GM12873 (cell line): Measurements from ENCODE around the gene HIP1.

ENCODE experiments used
- TF ChIP-seq, protein P1 (sequence below): IDR thresholded peaks from 2 replicates; pipeline ENCODE4 v1.5.1; 2012; ENCODE audit warnings: low read depth, mild to moderate bottlenecking, moderate library complexity, low read length, control low read depth; ENCODE audit not compliant: insufficient read depth; ENCODE audit errors: missing control alignments

The HIP1 gene

DNA sequence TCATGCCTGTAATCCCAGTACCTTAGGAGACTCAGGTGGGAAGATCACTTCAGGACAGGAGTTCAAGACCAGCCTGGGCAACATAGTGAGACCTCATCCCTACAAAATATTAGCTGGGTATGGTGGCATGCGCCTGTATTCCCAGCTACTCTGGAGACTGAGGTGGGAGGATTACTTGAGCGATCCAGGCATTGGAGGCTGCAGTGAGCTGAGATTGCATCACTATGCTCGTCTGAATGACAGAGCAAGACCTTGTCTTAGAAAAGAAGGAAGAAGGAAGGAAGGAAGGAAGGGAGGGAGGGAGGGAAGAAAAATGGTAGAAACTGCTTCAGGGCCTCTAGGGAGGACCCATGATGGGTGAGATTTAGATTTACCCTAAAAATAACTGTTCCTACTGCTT, 134.3 kb downstream of the HIP1 start:
- TF ChIP-seq, protein P1, sequence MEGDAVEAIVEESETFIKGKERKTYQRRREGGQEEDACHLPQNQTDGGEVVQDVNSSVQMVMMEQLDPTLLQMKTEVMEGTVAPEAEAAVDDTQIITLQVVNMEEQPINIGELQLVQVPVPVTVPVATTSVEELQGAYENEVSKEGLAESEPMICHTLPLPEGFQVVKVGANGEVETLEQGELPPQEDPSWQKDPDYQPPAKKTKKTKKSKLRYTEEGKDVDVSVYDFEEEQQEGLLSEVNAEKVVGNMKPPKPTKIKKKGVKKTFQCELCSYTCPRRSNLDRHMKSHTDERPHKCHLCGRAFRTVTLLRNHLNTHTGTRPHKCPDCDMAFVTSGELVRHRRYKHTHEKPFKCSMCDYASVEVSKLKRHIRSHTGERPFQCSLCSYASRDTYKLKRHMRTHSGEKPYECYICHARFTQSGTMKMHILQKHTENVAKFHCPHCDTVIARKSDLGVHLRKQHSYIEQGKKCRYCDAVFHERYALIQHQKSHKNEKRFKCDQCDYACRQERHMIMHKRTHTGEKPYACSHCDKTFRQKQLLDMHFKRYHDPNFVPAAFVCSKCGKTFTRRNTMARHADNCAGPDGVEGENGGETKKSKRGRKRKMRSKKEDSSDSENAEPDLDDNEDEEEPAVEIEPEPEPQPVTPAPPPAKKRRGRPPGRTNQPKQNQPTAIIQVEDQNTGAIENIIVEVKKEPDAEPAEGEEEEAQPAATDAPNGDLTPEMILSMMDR: no peak

DNA sequence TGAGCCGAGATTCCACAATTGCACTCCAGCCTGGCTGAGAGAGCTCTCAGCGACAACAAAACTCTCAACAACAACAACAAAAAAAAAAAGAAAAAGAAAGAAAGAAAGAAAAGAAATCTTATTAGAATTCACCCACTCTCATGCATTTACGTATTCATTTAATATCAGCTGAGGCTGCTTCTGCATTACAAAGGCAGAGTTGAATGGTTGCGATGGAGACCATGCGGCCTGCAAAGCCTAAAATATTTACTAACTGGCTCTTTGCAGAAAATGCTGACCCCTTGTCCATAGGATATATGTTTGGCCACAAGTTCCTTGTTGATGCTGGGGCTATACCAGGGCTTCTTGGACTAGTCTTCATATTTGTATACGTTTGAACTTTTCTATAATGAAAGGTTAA, 137.2 kb downstream of the HIP1 start:
- TF ChIP-seq, protein P1: no peak

DNA sequence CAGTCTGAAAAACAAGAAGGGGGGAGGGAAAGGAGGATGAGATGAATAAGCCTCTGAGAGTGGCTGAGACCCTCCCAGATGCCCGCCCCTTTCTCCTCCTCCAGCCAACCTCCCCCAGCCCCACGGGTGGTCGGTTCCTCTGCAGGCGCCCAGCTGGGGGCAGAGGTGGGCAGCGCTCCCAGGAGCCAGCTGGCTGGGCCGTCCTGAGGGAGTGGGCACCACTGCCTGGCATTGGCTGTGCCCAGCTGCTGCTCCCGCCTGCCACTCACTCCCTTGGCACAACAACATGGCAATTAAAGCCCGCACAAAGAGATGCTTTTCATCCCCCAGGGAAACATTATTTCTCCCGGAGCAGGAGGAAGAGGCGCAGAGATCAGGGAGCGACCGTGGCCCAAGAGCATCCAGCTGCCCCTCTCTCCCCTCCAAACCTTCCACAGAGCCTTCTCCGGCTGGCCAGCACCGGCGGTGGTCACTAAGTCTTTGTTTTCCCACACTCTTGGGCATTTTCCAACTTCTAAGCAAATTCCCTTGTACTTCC, 139.4 kb downstream of the HIP1 start:
- TF ChIP-seq, protein P1: no peak

DNA sequence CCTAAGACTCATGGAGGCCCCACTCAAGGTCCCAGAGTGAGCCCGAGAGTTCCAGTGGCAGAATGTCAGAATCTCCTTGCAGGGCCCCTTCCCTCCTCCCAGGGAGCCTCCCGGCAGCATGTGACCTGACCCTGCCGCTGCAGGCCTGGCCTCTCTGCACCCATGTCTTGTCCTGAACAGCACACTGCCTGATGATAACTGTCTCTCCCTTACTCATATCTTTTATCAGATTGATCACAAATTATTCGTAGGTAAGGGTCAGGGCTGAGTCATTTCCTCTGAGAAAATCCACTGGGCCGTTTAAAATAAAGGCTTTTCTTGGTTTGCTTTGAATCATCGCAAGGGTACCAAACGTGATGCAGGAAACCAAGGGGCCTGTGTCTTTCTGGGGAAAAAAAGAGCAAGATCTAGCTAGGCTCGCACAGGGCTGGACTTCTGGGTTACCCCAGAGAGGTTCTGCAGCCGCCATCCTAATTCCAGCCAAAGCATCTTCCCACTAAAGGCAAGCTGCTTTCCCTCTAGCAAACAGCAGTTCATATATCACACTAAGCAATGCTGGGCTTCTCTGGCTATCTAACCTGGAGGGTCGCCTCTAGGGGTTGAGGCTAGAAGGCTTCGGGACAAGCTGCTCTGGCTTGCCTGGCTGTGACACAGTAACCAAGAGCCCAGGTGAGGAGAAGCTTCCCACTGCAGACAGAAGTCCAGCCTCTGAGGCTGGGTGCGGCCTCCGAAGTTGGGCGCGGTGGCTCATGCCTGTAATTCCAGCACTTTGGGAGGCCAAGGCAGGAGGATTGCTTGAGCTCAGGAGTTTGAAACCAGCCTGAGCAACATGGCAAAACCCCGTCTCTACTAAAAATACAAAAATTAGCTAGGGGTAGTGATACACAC, 141.8 kb downstream of the HIP1 start:
- TF ChIP-seq, protein P1: no peak

DNA sequence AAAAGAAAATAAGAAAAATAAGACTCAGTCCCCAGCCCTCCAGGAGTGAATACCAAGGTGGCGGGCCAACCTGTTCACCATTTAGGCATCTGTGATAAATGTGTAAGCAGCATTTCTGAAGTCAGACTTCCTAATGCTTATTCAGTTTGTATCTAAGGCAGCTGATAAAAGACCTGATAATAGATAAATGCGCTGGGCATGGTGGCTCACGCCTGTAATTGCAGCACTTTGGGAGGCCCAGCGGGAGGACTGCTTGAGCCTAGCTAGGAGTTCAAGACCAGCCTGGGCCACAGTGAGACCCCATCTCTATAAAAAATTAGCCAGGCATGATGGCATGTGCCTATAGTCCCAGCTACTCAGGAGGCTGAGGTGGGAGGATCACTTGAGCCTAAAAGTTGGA, 143.0 kb downstream of the HIP1 start:
- TF ChIP-seq, protein P1: no peak

DNA sequence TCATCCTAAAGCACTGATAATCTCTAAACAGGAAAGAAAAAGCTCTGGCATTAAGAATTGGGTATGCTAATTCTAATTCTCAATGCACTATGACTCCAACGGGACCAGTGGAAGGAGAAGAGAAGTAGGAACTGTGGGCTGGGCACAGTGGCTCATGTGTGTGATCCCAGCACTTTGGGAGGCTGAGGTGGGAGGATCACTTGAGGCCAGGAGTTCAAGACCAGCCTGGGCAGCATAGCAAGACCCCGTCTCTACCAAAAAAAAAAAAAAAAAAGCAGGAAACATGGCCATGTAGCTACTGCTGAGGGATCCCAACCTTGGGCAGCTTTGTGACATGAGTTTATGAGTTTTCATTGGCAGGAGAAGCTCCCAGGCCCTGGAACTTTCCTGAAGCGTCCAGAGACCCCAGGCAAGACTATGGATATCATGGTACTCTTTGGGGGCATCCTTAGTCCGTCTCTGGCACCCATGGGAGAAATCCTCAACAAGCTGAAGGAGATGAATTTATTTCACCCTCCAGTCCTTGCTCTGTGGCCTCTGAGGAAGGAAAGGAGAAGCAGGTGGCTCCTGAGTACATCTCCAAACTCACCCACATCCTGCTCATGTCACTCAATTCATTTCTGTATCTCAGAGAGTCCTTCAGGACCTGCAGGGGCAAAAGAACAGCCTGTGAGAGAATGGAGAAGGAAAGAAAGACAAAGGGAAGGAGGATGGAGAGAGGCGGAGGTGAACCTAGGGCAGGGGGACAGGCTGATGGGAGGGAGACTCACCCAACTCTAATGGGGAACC, 147.1 kb downstream of the HIP1 start:
- TF ChIP-seq, protein P1: no peak
